Left kidney (tissue), 2 donors: ENCODE results near the gene HACL1. TPM values are rescaled to one million over a fixed set of nuclear protein-coding genes. Genes with fewer than 3 reads are reported as not detected.

ENCODE experiments used
- DNase-seq: peaks from one replicate; pipeline ENCODE4 v3.0.0-alpha.2; 2013
- polyA plus RNA-seq: library from polyadenylated mRNA; unstranded; fragments of 120-200 nt; gene quantifications from one replicate; pipeline ENCODE4 v1.2.1, GENCODE V29; 2013; ENCODE audit not compliant: insufficient read length

HACL1 gene
- polyA plus RNA-seq, 1 donor = 27.2 TPM

GRCh38 chr3:15527031-15527459, 74.3 kb downstream of the HACL1 start:
- no peak for DNase-seq

- DNase-seq = no peak
Observed at GRCh38 chr3:15525790-15526189, 75.6 kb downstream of the HACL1 start.

- DNase-seq = no peak
Observed at GRCh38 chr3:15523660-15524417, 77.5 kb downstream of the HACL1 start.

- no peak for DNase-seq
Observed at GRCh38 chr3:15522016-15522415, 79.4 kb downstream of the HACL1 start.

- DNase-seq = no peak
Observed at GRCh38 chr3:15521573-15521965, 79.8 kb downstream of the HACL1 start, which contains the start of gene COLQ. Gene COLQ, minus strand, starts transcription at chr3:15521706. Its CDS starts 81 bp downstream, at chr3:15521625.

GRCh38 chr3:15520804-15521572, 80.4 kb downstream of the HACL1 start:
- no peak for DNase-seq

- no peak for DNase-seq
Observed at GRCh38 chr3:15520185-15520584, 81.2 kb downstream of the HACL1 start.

GRCh38 chr3:15519096-15519495, 82.3 kb downstream of the HACL1 start:
- DNase-seq = no peak

GRCh38 chr3:15514663-15515340, 86.6 kb downstream of the HACL1 start:
- no peak for DNase-seq

- DNase-seq = no peak
Observed at GRCh38 chr3:15513810-15514662, 87.3 kb downstream of the HACL1 start.

GRCh38 chr3:15513116-15513515, 88.3 kb downstream of the HACL1 start:
- no peak for DNase-seq

- peak; percentile 53 for DNase-seq
Observed at GRCh38 chr3:15512166-15512565, 89.2 kb downstream of the HACL1 start.

GRCh38 chr3:15511156-15511555, 90.2 kb downstream of the HACL1 start:
- no peak for DNase-seq

Other genes with a start within 250 kb of the HACL1 start
- 32.8 TPM for gene METTL6, start 174.0 kb downstream of the HACL1 start, polyA plus RNA-seq
- 19.7 TPM for gene EAF1, start 174.0 kb downstream of the HACL1 start, polyA plus RNA-seq
- gene COLQ, start 79.9 kb downstream of the HACL1 start, polyA plus RNA-seq = 10.1 TPM
- gene BTD, start 176 bp upstream of the HACL1 start, polyA plus RNA-seq = 21.6 TPM
- gene ANKRD28, start 196.4 kb upstream of the HACL1 start, polyA plus RNA-seq = 63.2 TPM